Activated CD8-positive, alpha-beta T cell treated with anti-CD3 and anti-CD28 coated beads for 36 hours (primary cell): Measurements from ENCODE around the gene CDKAL1. TPM values are rescaled to one million over a fixed set of nuclear protein-coding genes. Genes with fewer than 3 reads are reported as not detected.

ENCODE experiments used
- ATAC-seq: fragments of 200-7000 bp; cut with Tn5 transposase; one replicate; pipeline ENCODE4 v1.10.0; 2021; ENCODE audit warnings: mild to moderate bottlenecking, moderate library complexity
- CTCF ChIA-PET: fragments of 350-600 bp; sonication (Branson Sonifier 250); formaldehyde crosslinking; loops from one replicate; lab custom pipeline; 2021; ENCODE audit warnings: antibody characterized with exemption; lab: Charles Lee
- POLR2A ChIA-PET: fragments of 350-600 bp; sonication (Branson Sonifier 250); formaldehyde crosslinking; loops from one replicate; lab custom pipeline; 2021; ENCODE audit warnings: antibody characterized with exemption; lab: Charles Lee
- DNase-seq: peaks from one replicate; pipeline ENCODE4 v3.0.0-alpha.2; 2020
- H3K27ac Mint-ChIP-seq: one replicate; pipeline ENCODE4 v1.8.0; 2021; ENCODE audit warnings: mild to moderate bottlenecking, mixed read lengths
- H3K27me3 Mint-ChIP-seq: one replicate; pipeline ENCODE4 v1.8.0; 2021; ENCODE audit warnings: mixed read lengths
- H3K36me3 Mint-ChIP-seq: one replicate; pipeline ENCODE4 v1.8.0; 2021; ENCODE audit warnings: low read depth, mixed read lengths
- H3K4me1 Mint-ChIP-seq: one replicate; pipeline ENCODE4 v1.8.0; 2021; ENCODE audit warnings: low read depth, mixed read lengths
- H3K4me3 Mint-ChIP-seq: one replicate; pipeline ENCODE4 v1.8.0; 2021; ENCODE audit warnings: mild to moderate bottlenecking, moderate library complexity, mixed read lengths
- H3K9me3 Mint-ChIP-seq: one replicate; pipeline ENCODE4 v1.8.0; 2021; ENCODE audit warnings: mixed read lengths
- intact Hi-C: fragments of 100-400 bp; cut with micrococcal nuclease; formaldehyde crosslinking; loops from one replicate; pipeline ENCODE4 v1.10.0; 2022
- total RNA-seq, 2 experiments: library from RNA; stranded (reverse); gene quantifications; one replicate each; pipeline ENCODE4 v1.2.3, GENCODE V29; 2021
- TF ChIP-seq, protein P1 (sequence below): fragments of 200-600 bp; IDR thresholded peaks from one replicate; pipeline ENCODE4 v1.8.0; 2022; ENCODE audit warnings: antibody characterized with exemption, mild to moderate bottlenecking

The CDKAL1 gene
- total RNA-seq, 2 experiments from 2014 or later, result 21.6 to 23.6 TPM

DNA sequence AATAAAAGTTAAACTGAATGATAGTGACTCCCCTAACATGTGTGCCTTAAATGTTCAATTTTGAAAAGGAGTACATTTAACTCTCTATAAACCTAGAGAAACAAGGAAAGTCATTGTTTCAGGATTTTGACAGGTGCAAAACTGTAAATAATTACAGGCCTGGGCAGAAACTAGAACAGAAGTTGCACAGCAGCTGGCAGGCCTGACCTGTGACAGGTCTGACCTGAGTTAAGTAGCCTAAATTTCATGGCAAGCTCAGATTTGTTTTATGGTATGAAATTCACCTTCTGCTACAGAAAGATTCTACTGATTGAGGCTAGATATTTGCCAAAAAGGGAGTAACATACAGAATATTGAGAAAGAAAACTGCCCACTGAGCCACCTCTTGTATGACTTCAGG is 166.1 kb downstream of the CDKAL1 start:
- intact Hi-C loops, result no loop called here
- no peak for DNase-seq
- H3K4me1 Mint-ChIP-seq, result peaks cover 47% of the 10 kb centered on the region
- no peaks in the 10 kb centered on the region for H3K9me3 Mint-ChIP-seq
- H3K36me3 Mint-ChIP-seq, result peaks cover under 1% of the 10 kb centered on the region
- ChIA-PET CTCF (no interaction called here), POLR2A (no interaction called here)
- no peak overlapping the region for H3K4me3 Mint-ChIP-seq
- ATAC-seq, result no peak
- no peak overlapping the region for H3K27ac Mint-ChIP-seq
- TF ChIP-seq, protein P1, sequence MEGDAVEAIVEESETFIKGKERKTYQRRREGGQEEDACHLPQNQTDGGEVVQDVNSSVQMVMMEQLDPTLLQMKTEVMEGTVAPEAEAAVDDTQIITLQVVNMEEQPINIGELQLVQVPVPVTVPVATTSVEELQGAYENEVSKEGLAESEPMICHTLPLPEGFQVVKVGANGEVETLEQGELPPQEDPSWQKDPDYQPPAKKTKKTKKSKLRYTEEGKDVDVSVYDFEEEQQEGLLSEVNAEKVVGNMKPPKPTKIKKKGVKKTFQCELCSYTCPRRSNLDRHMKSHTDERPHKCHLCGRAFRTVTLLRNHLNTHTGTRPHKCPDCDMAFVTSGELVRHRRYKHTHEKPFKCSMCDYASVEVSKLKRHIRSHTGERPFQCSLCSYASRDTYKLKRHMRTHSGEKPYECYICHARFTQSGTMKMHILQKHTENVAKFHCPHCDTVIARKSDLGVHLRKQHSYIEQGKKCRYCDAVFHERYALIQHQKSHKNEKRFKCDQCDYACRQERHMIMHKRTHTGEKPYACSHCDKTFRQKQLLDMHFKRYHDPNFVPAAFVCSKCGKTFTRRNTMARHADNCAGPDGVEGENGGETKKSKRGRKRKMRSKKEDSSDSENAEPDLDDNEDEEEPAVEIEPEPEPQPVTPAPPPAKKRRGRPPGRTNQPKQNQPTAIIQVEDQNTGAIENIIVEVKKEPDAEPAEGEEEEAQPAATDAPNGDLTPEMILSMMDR, result no peak
- no peaks in the 10 kb centered on the region for H3K27me3 Mint-ChIP-seq

DNA sequence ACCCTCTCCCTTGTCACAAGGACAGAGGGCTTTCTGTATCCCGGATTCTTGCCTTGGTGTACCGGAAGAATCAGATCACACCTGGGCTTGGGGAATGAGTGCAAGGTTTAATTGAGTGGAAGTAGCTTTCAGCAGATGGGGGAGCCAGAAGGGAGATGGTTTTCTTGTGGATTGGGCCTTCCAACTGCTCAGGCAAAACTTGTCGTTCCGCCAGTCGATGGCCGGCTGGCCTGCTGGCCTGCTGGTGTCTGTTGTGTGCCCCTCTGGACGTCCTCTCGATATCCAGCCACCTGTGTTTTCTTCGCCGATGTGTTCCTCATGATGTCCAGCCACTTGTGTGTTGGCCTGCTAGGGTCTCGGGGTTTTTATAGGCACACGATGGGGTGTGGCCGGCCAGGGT is 168.1 kb downstream of the CDKAL1 start:
- Mint-ChIP-seq H3K27me3 (no peaks in the 10 kb centered on the region), H3K4me1 (peaks cover 59% of the 10 kb centered on the region), H3K4me3 (no peak overlapping the region), H3K9me3 (no peaks in the 10 kb centered on the region), H3K36me3 (no peaks in the 10 kb centered on the region), H3K27ac (no peak overlapping the region)
- ChIA-PET CTCF (no interaction called here), POLR2A (interaction anchor here (1.6 kb wide), 1 partner anchor 9 kb away, joined by 3 read pairs; no protein-coding TSS in a partner anchor)
- intact Hi-C loops, result no loop called here
- DNase-seq, result no peak
- TF ChIP-seq, protein P1, result no peak
- no peak for ATAC-seq

DNA sequence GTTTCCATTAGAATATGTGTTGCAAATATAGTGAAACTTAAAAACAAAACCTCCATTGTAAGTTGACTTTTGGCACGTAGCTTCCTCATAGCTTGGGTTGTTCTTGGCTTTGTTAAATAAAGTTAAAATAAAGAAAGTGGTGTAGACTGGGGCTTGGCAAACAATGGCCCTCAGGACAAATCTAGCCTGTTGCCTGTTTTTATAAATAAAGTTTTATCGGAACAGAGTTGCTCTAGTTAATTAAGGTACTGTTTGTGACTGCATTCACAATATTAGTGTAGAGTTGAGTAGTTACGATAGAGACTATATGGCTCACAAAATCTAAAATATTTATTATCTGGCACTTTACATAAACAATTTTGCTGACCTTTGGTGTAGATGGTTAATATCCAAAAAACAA is 168.8 kb downstream of the CDKAL1 start:
- Mint-ChIP-seq H3K36me3 (no peaks in the 10 kb centered on the region), H3K4me1 (peaks cover 60% of the 10 kb centered on the region), H3K4me3 (no peak overlapping the region), H3K27me3 (no peaks in the 10 kb centered on the region), H3K27ac (no peak overlapping the region), H3K9me3 (no peaks in the 10 kb centered on the region)
- DNase-seq, result no peak
- intact Hi-C loops, result no loop called here
- CTCF ChIA-PET, result no interaction called here
- no peak for ATAC-seq
- TF ChIP-seq, protein P1, result no peak
- POLR2A ChIA-PET, result interaction anchor here (1.6 kb wide), 1 partner anchor 9 kb away, joined by 3 read pairs; no protein-coding TSS in a partner anchor

DNA sequence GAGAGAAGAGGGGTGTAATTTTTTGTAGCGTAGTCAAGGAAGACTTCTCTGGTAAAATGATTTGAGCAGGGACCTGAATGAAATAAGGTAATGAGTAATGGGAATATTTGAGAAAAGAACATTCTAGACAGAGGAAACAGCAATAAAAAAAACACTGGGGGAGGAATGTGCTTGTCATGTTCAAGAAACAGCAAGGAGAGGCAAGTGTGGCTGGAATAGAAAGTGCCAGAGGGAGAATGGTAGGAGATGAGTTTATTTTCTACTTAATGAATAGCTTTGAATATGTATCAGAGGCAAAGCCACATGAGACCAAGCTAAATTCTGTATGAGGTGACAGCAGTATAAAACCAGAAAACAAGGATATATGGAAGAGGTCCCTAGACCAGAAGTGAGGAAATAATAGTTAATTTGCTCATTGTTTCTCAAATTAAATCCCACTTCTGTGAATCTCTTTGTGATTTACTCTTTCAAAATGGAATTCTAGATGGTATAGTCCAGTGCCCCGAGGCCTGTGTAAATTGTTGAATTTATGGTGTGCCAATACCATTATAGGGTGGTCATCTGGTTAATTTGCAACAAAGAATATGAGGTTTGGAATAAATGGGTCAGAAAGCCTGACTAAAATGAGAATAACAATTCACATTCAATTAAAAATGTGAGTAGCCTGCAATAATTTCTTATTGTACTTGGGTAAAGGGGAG is 170.2 kb downstream of the CDKAL1 start:
- H3K36me3 Mint-ChIP-seq, result no peaks in the 10 kb centered on the region
- H3K4me3 Mint-ChIP-seq, result no peak overlapping the region
- no peak for DNase-seq
- peaks cover 63% of the 10 kb centered on the region for H3K4me1 Mint-ChIP-seq
- no peak overlapping the region for H3K27ac Mint-ChIP-seq
- POLR2A ChIA-PET, result no interaction called here
- intact Hi-C loops, result no loop called here
- H3K9me3 Mint-ChIP-seq, result no peaks in the 10 kb centered on the region
- CTCF ChIA-PET, result interaction anchor here (0.7 to 0.8 kb wide), 2 partner anchors 14 to 59 kb away, joined by 3 to 4 read pairs; no protein-coding TSS in a partner anchor
- no peaks in the 10 kb centered on the region for H3K27me3 Mint-ChIP-seq
- TF ChIP-seq, protein P1, result no peak
- ATAC-seq, result no peak

DNA sequence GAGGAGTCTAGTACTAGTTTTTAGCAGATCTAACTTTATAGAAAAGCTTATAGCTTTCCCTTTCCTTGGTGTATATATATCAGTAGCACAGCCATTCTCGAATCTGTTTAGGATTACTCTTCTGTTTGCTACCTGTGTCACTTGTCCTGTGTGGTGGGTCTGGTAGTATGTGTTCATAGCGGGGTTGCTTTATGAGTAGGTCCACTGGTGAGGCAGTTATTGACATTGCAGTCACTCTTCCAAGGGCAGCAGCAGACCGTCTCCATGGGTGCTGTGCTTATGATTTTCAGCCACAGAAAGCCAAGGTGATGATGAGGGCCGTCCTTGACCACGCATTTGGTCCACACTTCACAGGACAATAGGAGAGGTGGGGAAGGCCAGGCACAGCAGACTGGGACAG is 171.5 kb downstream of the CDKAL1 start:
- H3K27me3 Mint-ChIP-seq, result no peaks in the 10 kb centered on the region
- H3K4me1 Mint-ChIP-seq, result peaks cover 67% of the 10 kb centered on the region
- no peak overlapping the region for H3K27ac Mint-ChIP-seq
- H3K9me3 Mint-ChIP-seq, result no peaks in the 10 kb centered on the region
- CTCF ChIA-PET, result interaction anchor here (0.6 to 0.8 kb wide), 2 partner anchors 13 to 231 kb away, joined by 3 to 4 read pairs; no protein-coding TSS in a partner anchor
- POLR2A ChIA-PET, result no interaction called here
- no peak overlapping the region for H3K4me3 Mint-ChIP-seq
- DNase-seq, result no peak
- H3K36me3 Mint-ChIP-seq, result no peaks in the 10 kb centered on the region
- peak; percentile 38 for ATAC-seq
- TF ChIP-seq, protein P1, result no peak
- intact Hi-C loops, result no loop called here
